Coronary artery (tissue), 2 donors: Measurements from ENCODE around the gene TKTL1.

ENCODE experiments used
- DNase-seq: peaks from one replicate; pipeline ENCODE4 v3.0.0-alpha.2; 2017; ENCODE audit warnings: low spot score
- H3K27ac ChIP-seq, 2 donors: fragments of 200-600 bp; sonication (generic); one replicate each; pipeline ENCODE4 v1.5.1; 2016 to 2019
- H3K4me3 ChIP-seq: fragments of 200-600 bp; sonication (generic); 2 replicates; pipeline ENCODE4 v1.5.1; 2016; ENCODE audit warnings: mild to moderate bottlenecking, moderate library complexity
- CTCF ChIP-seq: fragments of 200-600 bp; sonication (generic); IDR thresholded peaks from one replicate; pipeline ENCODE4 v1.5.1; 2019; ENCODE audit warnings: antibody characterized with exemption

The TKTL1 gene

GRCh38 chrX:154350429-154351182, 55.0 kb downstream of the TKTL1 start:
- TF ChIP-seq CTCF, result no peak
- DNase-seq, result no peak
- no peak overlapping the region for H3K4me3 ChIP-seq
- H3K27ac ChIP-seq, result peak overlapping the region in 1 of 2 donors; percentile 51

GRCh38 chrX:154351183-154352011, 55.8 kb downstream of the TKTL1 start:
- Histone ChIP-seq H3K27ac (peak overlapping the region in 1 of 2 donors; percentile 51), H3K4me3 (no peak overlapping the region)
- DNase-seq, result no peak
- TF ChIP-seq CTCF, result no peak

- no peak for DNase-seq
- H3K4me3 ChIP-seq, result no peak overlapping the region
- no peak for TF ChIP-seq CTCF
- peak overlapping the region in 1 of 2 donors; percentile 46 for H3K27ac ChIP-seq
These were observed 56.4 kb downstream of the TKTL1 start for GRCh38 chrX:154352012-154352401.

- TF ChIP-seq CTCF, result no peak
- no peak for DNase-seq
- H3K4me3 ChIP-seq, result no peak overlapping the region
- H3K27ac ChIP-seq, result peak overlapping the region in 1 of 2 donors; percentile 46
These were observed 56.9 kb downstream of the TKTL1 start for GRCh38 chrX:154352466-154352865.

GRCh38 chrX:154353172-154353843, 57.7 kb downstream of the TKTL1 start:
- no peak for DNase-seq
- peak overlapping the region in 1 of 2 donors; percentile 46 for H3K27ac ChIP-seq

GRCh38 chrX:154354013-154354412, 58.4 kb downstream of the TKTL1 start:
- TF ChIP-seq CTCF, result no peak

More at GRCh38 chrX:154353172-154353843, 57.7 kb downstream of the TKTL1 start:
- no peak for TF ChIP-seq CTCF
- no peak overlapping the region for H3K4me3 ChIP-seq

More at GRCh38 chrX:154354013-154354412, 58.4 kb downstream of the TKTL1 start:
- no peak for DNase-seq
- Histone ChIP-seq H3K27ac (peak overlapping the region in 1 of 2 donors; percentile 46), H3K4me3 (no peak overlapping the region)
